Naive B cell (primary cell): ENCODE results near the gene LMO3. TPM values are rescaled to one million over a fixed set of nuclear protein-coding genes. Genes with fewer than 3 reads are reported as not detected.

Experiments
- ATAC-seq, 2 donors: fragments of 150-1000 bp; cut with Tn5 transposase; 2 replicates each; pipeline ENCODE4 v1.10.0; 2021; ENCODE audit warnings: low read depth in 2 of 2, mild to moderate bottlenecking in 2 of 2, moderate library complexity in 2 of 2
- DNase-seq: peaks from one replicate; pipeline ENCODE4 v3.0.0; 2022
- H3K27ac Mint-ChIP-seq, 6 donors: one replicate each; pipeline ENCODE4 v1.8.0; 2020 to 2022; ENCODE audit warnings: mild to moderate bottlenecking in 6 of 6, mixed read lengths in 6 of 6, moderate library complexity in 5 of 6, inconsistent platforms in 2 of 6
- H3K27me3 Mint-ChIP-seq, 3 donors: one replicate each; pipeline ENCODE4 v1.8.0; 2021 to 2022; ENCODE audit warnings: mixed read lengths in 3 of 3, mild to moderate bottlenecking in 1 of 3
- H3K36me3 Mint-ChIP-seq, 2 donors: one replicate each; pipeline ENCODE4 v1.8.0; 2020 to 2022; ENCODE audit warnings: mixed read lengths in 2 of 2, inconsistent platforms in 1 of 2, mild to moderate bottlenecking in 1 of 2
- H3K4me1 Mint-ChIP-seq, 3 donors: one replicate each; pipeline ENCODE4 v1.8.0; 2020 to 2022; ENCODE audit warnings: mixed read lengths in 3 of 3, inconsistent platforms in 1 of 3, mild to moderate bottlenecking in 1 of 3, moderate library complexity in 1 of 3
- H3K4me3 Mint-ChIP-seq, 8 donors: one replicate each; pipeline ENCODE4 v1.8.0; 2020 to 2022; ENCODE audit warnings: mild to moderate bottlenecking in 8 of 8, mixed read lengths in 8 of 8, moderate library complexity in 8 of 8, inconsistent platforms in 2 of 8
- H3K9me3 Mint-ChIP-seq, 7 donors: one replicate each; pipeline ENCODE4 v1.8.0; 2020 to 2022; ENCODE audit warnings: mixed read lengths in 7 of 7, mild to moderate bottlenecking in 5 of 7, inconsistent platforms in 2 of 7, moderate library complexity in 1 of 7
- polyA plus RNA-seq, 6 donors: library from polyadenylated mRNA; unstranded; fragments of 300-500 nt; fragmentation: Illumina TruSeq; gene quantifications; one replicate each; pipeline ENCODE4 v1.2.3, GENCODE V29; 2021; ENCODE audit warnings: low read depth in 6 of 6

LMO3 gene
- polyA plus RNA-seq, 6 donors from 2014 or later, result 0.29 TPM; not detected in 5

- no peaks in the 10 kb centered on the region for H3K4me1 Mint-ChIP-seq
- no peak overlapping the region for H3K27ac Mint-ChIP-seq
- no peak overlapping the region for H3K4me3 Mint-ChIP-seq
- no peaks in the 10 kb centered on the region for H3K27me3 Mint-ChIP-seq
- no peak for ATAC-seq
- DNase-seq, result no peak
- H3K9me3 Mint-ChIP-seq, result no peaks in the 10 kb centered on the region
- no peaks in the 10 kb centered on the region for H3K36me3 Mint-ChIP-seq
Observed at GRCh38 chr12:16590645-16591044, 15.3 kb downstream of the LMO3 start.

- ATAC-seq (no peak), DNase-seq (no peak)
- no peak overlapping the region for H3K4me3 Mint-ChIP-seq
- H3K9me3 Mint-ChIP-seq, result peaks cover 0 to 2% (median 0%) of the 10 kb centered on the region in 7 donors
- H3K36me3 Mint-ChIP-seq, result no peaks in the 10 kb centered on the region
- no peaks in the 10 kb centered on the region for H3K27me3 Mint-ChIP-seq
- no peaks in the 10 kb centered on the region for H3K4me1 Mint-ChIP-seq
- no peak overlapping the region for H3K27ac Mint-ChIP-seq
Observed at GRCh38 chr12:16588812-16589211, 17.1 kb downstream of the LMO3 start.

- Mint-ChIP-seq H3K36me3 (no peaks in the 10 kb centered on the region), H3K9me3 (peaks cover 0 to 12% (median 0%) of the 10 kb centered on the region in 7 donors), H3K4me3 (no peak overlapping the region), H3K27me3 (no peaks in the 10 kb centered on the region), H3K4me1 (no peaks in the 10 kb centered on the region), H3K27ac (no peak overlapping the region)
- ATAC-seq, result no peak
- DNase-seq, result no peak
Observed at GRCh38 chr12:16587514-16587913, 18.4 kb downstream of the LMO3 start.

GRCh38 chr12:16587110-16587453, 18.9 kb downstream of the LMO3 start:
- DNase-seq, result no peak
- Mint-ChIP-seq H3K4me3 (no peak overlapping the region), H3K9me3 (peaks cover 0 to 12% (median 3%) of the 10 kb centered on the region in 7 donors), H3K36me3 (no peaks in the 10 kb centered on the region), H3K27ac (no peak overlapping the region), H3K27me3 (no peaks in the 10 kb centered on the region), H3K4me1 (no peaks in the 10 kb centered on the region)
- no peak for ATAC-seq

- H3K4me3 Mint-ChIP-seq, result no peak overlapping the region
- DNase-seq (no peak), ATAC-seq (no peak)
- no peaks in the 10 kb centered on the region for H3K27me3 Mint-ChIP-seq
- H3K27ac Mint-ChIP-seq, result no peak overlapping the region
- no peaks in the 10 kb centered on the region for H3K36me3 Mint-ChIP-seq
- no peaks in the 10 kb centered on the region for H3K4me1 Mint-ChIP-seq
- peaks cover 0 to 12% (median 3%) of the 10 kb centered on the region in 7 donors for H3K9me3 Mint-ChIP-seq
Observed at GRCh38 chr12:16586350-16587109, 19.4 kb downstream of the LMO3 start.

- Mint-ChIP-seq H3K27ac (no peak overlapping the region), H3K4me1 (no peaks in the 10 kb centered on the region), H3K36me3 (no peaks in the 10 kb centered on the region), H3K27me3 (no peaks in the 10 kb centered on the region), H3K4me3 (no peak overlapping the region), H3K9me3 (peaks cover 0 to 12% (median 3%) of the 10 kb centered on the region in 7 donors)
- ATAC-seq (no peak), DNase-seq (no peak)
Observed at GRCh38 chr12:16585781-16586180, 20.2 kb downstream of the LMO3 start.

GRCh38 chr12:16583969-16584745, 21.8 kb downstream of the LMO3 start:
- no peak for DNase-seq
- H3K9me3 Mint-ChIP-seq, result peaks cover 0 to 12% (median 3%) of the 10 kb centered on the region in 7 donors

GRCh38 chr12:16581416-16581815, 24.5 kb downstream of the LMO3 start:
- Mint-ChIP-seq H3K4me1 (no peaks in the 10 kb centered on the region), H3K9me3 (peaks cover 0 to 12% (median 4%) of the 10 kb centered on the region in 7 donors), H3K4me3 (no peak overlapping the region), H3K36me3 (no peaks in the 10 kb centered on the region), H3K27ac (no peak overlapping the region), H3K27me3 (no peaks in the 10 kb centered on the region)
- ATAC-seq (no peak), DNase-seq (no peak)

More at GRCh38 chr12:16583969-16584745, 21.8 kb downstream of the LMO3 start:
- Mint-ChIP-seq H3K27ac (no peak overlapping the region), H3K36me3 (no peaks in the 10 kb centered on the region), H3K4me3 (no peak overlapping the region), H3K4me1 (no peaks in the 10 kb centered on the region), H3K27me3 (no peaks in the 10 kb centered on the region)
- no peak for ATAC-seq

GRCh38 chr12:16579041-16579440, 26.9 kb downstream of the LMO3 start:
- H3K9me3 Mint-ChIP-seq, result peaks cover 0 to 18% (median 4%) of the 10 kb centered on the region in 7 donors
- no peak overlapping the region for H3K4me3 Mint-ChIP-seq
- ATAC-seq (no peak), DNase-seq (no peak)
- H3K4me1 Mint-ChIP-seq, result no peaks in the 10 kb centered on the region
- no peaks in the 10 kb centered on the region for H3K27me3 Mint-ChIP-seq
- no peak overlapping the region for H3K27ac Mint-ChIP-seq
- no peaks in the 10 kb centered on the region for H3K36me3 Mint-ChIP-seq

GRCh38 chr12:16573398-16574077, 32.4 kb downstream of the LMO3 start:
- DNase-seq (no peak), ATAC-seq (no peak)
- no peaks in the 10 kb centered on the region for H3K27me3 Mint-ChIP-seq
- no peaks in the 10 kb centered on the region for H3K36me3 Mint-ChIP-seq
- H3K4me1 Mint-ChIP-seq, result no peaks in the 10 kb centered on the region
- peaks cover 0 to 10% (median 0%) of the 10 kb centered on the region in 7 donors for H3K9me3 Mint-ChIP-seq
- H3K27ac Mint-ChIP-seq, result no peak overlapping the region
- H3K4me3 Mint-ChIP-seq, result no peak overlapping the region

- no peak overlapping the region for H3K27ac Mint-ChIP-seq
- H3K4me3 Mint-ChIP-seq, result no peak overlapping the region
- ATAC-seq (no peak), DNase-seq (no peak)
- H3K27me3 Mint-ChIP-seq, result no peaks in the 10 kb centered on the region
- no peaks in the 10 kb centered on the region for H3K36me3 Mint-ChIP-seq
- peaks cover 0 to 6% (median 0%) of the 10 kb centered on the region in 7 donors for H3K9me3 Mint-ChIP-seq
- no peaks in the 10 kb centered on the region for H3K4me1 Mint-ChIP-seq
Observed at GRCh38 chr12:16568873-16569272, 37.1 kb downstream of the LMO3 start.

GRCh38 chr12:16564675-16565074, 41.3 kb downstream of the LMO3 start:
- peaks cover 0 to 5% (median 0%) of the 10 kb centered on the region in 7 donors for H3K9me3 Mint-ChIP-seq
- no peak for ATAC-seq
- no peaks in the 10 kb centered on the region for H3K36me3 Mint-ChIP-seq
- H3K27me3 Mint-ChIP-seq, result no peaks in the 10 kb centered on the region
- no peaks in the 10 kb centered on the region for H3K4me1 Mint-ChIP-seq
- no peak overlapping the region for H3K27ac Mint-ChIP-seq
- no peak overlapping the region for H3K4me3 Mint-ChIP-seq
- DNase-seq, result no peak

- H3K4me3 Mint-ChIP-seq, result no peak overlapping the region
- H3K36me3 Mint-ChIP-seq, result no peaks in the 10 kb centered on the region
- H3K27ac Mint-ChIP-seq, result no peak overlapping the region
- DNase-seq, result no peak
- no peaks in the 10 kb centered on the region for H3K27me3 Mint-ChIP-seq
- ATAC-seq, result no peak
- peaks cover 0 to 5% (median 0%) of the 10 kb centered on the region in 7 donors for H3K9me3 Mint-ChIP-seq
- no peaks in the 10 kb centered on the region for H3K4me1 Mint-ChIP-seq
Observed at GRCh38 chr12:16563504-16563903, 42.5 kb downstream of the LMO3 start.

GRCh38 chr12:16562921-16563320, 43.0 kb downstream of the LMO3 start:
- H3K4me1 Mint-ChIP-seq, result no peaks in the 10 kb centered on the region

More at GRCh38 chr12:16562921-16563320, 43.0 kb downstream of the LMO3 start:
- Mint-ChIP-seq H3K9me3 (peaks cover 0 to 5% (median 0%) of the 10 kb centered on the region in 7 donors), H3K27me3 (no peaks in the 10 kb centered on the region), H3K27ac (no peak overlapping the region), H3K4me3 (no peak overlapping the region), H3K36me3 (no peaks in the 10 kb centered on the region)
- ATAC-seq, result no peak
- DNase-seq, result no peak
